Measurements from ENCODE around the gene MAP2. TPM values are rescaled to one million over a fixed set of nuclear protein-coding genes. Genes with fewer than 3 reads are reported as not detected.

MAP2 gene
- total RNA-seq, 4 donors from 2014 or later: 5.1 to 16.6 (median 7.7) TPM

- no peak for TF ChIP-seq CTCF (IDR thresholded peaks at IDR 0.05; ENCODE audit: low read depth)
Observed at GRCh38 chr2:209505410-209505809, 81.6 kb downstream of the MAP2 start.

DNA sequence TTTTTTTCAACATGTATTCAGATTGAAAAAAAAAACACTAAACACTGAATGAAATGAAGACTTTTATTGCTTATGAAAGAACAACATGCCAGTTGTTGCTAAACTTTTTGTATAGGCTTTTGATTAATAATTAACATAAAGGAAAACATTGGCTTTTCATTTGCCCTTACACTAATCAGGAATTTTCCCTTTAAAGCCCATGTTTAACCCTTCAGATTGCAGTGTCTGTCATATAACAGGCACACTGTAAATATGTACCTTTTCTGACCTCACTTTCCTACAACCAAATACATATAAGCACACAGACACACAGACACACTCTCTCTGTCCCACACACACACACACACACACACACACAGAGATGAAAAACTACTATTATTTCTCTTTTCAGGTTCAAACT, 84.4 kb downstream of the MAP2 start:
- TF ChIP-seq CTCF (IDR thresholded peaks at IDR 0.05; ENCODE audit: low read depth): no peak

DNA sequence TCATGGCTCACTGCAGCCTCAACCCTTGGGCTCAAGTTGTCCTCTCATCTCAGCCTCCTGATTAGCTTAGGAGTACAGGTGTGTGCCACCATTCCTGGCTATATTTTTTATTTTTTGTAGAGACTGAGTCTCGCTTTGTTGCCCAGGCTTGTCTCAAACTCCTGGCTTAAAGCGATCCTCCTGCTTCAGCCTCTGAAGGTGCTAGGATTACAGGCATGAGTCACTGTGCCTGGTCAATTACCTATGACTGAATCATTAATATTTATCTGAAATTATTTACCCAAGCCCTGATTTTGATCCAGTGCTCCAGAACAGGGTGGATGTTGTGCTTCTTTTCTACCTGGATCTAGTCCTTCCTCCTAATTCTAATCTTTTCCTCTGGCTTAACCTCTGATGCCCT, 87.8 kb downstream of the MAP2 start:
- no peak for TF ChIP-seq CTCF (IDR thresholded peaks at IDR 0.05; ENCODE audit: low read depth)

DNA sequence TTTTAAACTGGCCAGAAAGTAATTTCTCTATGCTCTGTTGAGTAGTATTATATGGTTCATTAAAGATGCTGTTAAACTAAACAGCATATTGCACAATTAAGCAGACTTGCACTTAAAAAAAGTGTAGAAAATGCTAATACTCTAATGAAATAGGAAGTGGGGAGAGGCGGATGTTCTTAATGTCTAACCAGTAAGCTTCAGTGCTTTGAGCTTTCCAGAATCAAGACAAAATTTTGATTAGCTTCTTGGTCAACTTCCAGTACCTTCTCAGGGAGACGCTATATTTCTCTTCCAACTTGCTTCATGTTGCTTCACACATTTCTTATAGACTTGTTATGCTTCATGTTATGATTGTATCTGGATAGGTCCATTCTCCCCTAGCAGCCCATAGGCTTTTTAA, 89.1 kb downstream of the MAP2 start:
- no peak for TF ChIP-seq CTCF (IDR thresholded peaks at IDR 0.05; ENCODE audit: low read depth)

GRCh38 chr2:209517436-209517835, 93.6 kb downstream of the MAP2 start:
- TF ChIP-seq CTCF (IDR thresholded peaks at IDR 0.05; ENCODE audit: low read depth): no peak

DNA sequence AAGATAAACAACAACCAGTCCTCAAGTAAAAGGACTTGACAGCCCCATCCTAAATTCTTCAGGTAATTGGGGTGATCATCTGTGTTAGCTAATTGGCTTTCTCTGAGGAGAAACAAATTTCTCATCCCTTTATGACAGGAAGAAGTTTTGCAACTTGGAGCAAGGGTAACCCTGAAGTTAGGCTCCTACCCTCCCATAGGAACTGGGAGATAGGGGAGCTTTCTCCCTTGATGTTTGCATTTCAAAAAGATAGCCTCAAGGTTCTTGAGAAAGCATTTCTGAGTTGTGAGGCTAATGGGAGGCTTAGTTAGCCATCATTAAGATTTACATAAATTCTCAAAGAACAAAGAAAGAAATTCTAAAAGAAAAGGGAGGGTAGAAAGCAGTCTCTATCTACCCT, 95.4 kb downstream of the MAP2 start:
- TF ChIP-seq CTCF (IDR thresholded peaks at IDR 0.05; ENCODE audit: low read depth): no peak

GRCh38 chr2:209519906-209520305, 96.1 kb downstream of the MAP2 start:
- no peak for TF ChIP-seq CTCF (IDR thresholded peaks at IDR 0.05; ENCODE audit: low read depth)

Data from subcutaneous adipose tissue (tissue), 4 donors.